ENCODE measurements around the gene PTPRR. TPM values are rescaled to one million over a fixed set of nuclear protein-coding genes. Genes with fewer than 3 reads are reported as not detected.

Gene PTPRR
- total RNA-seq, 1 donor from 2014 or later: 1.2 TPM

GRCh38 chr12:70641691-70642090 is 278.8 kb downstream of the PTPRR start:
- ATAC-seq: no peak
- intact Hi-C loops (cut with DNase I): no loop called here
- no peak for DNase-seq (ENCODE audit: missing footprints)

GRCh38 chr12:70640901-70641300 is 279.6 kb downstream of the PTPRR start:
- intact Hi-C loops (cut with DNase I): no loop called here
- ATAC-seq: no peak

GRCh38 chr12:70639535-70639934 is 281.0 kb downstream of the PTPRR start:
- intact Hi-C loops (cut with DNase I): no loop called here
- ATAC-seq: no peak
- no peak for DNase-seq (ENCODE audit: missing footprints)

More at GRCh38 chr12:70640901-70641300, 279.6 kb downstream of the PTPRR start:
- DNase-seq (ENCODE audit: missing footprints): no peak

- intact Hi-C loops (cut with DNase I): no loop called here
- DNase-seq (ENCODE audit: missing footprints): no peak
- no peak for ATAC-seq
Measured at GRCh38 chr12:70638639-70639360, 281.7 kb downstream of the PTPRR start.

- ATAC-seq (no peak), DNase-seq (ENCODE audit: missing footprints) (no peak)
- intact Hi-C loops (cut with DNase I): no loop called here
Measured at GRCh38 chr12:70637303-70638085, 283.0 kb downstream of the PTPRR start, which contains the start of gene PTPRB. Gene PTPRB, minus strand, starts transcription at chr12:70637429. Its CDS starts 34 bp downstream, at chr12:70637395.

GRCh38 chr12:70635755-70636154 is 284.8 kb downstream of the PTPRR start:
- DNase-seq (ENCODE audit: missing footprints) (no peak), ATAC-seq (no peak)
- intact Hi-C loops (cut with DNase I): no loop called here

GRCh38 chr12:70628701-70629480 is 291.6 kb downstream of the PTPRR start:
- intact Hi-C loops (cut with DNase I): no loop called here
- DNase-seq (ENCODE audit: missing footprints) (no peak), ATAC-seq (no peak)

GRCh38 chr12:70627677-70628076 is 292.9 kb downstream of the PTPRR start:
- DNase-seq (ENCODE audit: missing footprints) (no peak), ATAC-seq (no peak)
- intact Hi-C loops (cut with DNase I): no loop called here

- intact Hi-C loops (cut with DNase I): no loop called here
- no peak for DNase-seq (ENCODE audit: missing footprints)
- no peak for ATAC-seq
Measured at GRCh38 chr12:70626180-70626579, 294.4 kb downstream of the PTPRR start.

GRCh38 chr12:70619471-70620152 is 300.9 kb downstream of the PTPRR start:
- intact Hi-C loops (cut with DNase I): no loop called here
- ATAC-seq (no peak), DNase-seq (ENCODE audit: missing footprints) (no peak)

GRCh38 chr12:70618371-70618770 is 302.2 kb downstream of the PTPRR start:
- intact Hi-C loops (cut with DNase I): no loop called here
- DNase-seq (ENCODE audit: missing footprints) (no peak), ATAC-seq (no peak)

GRCh38 chr12:70617450-70617849 is 303.1 kb downstream of the PTPRR start:
- intact Hi-C loops (cut with DNase I): no loop called here
- ATAC-seq (no peak), DNase-seq (ENCODE audit: missing footprints) (no peak)

- ATAC-seq: no peak
- intact Hi-C loops (cut with DNase I): no loop called here
- no peak for DNase-seq (ENCODE audit: missing footprints)
Measured at GRCh38 chr12:70615174-70615866, 305.2 kb downstream of the PTPRR start.

GRCh38 chr12:70609739-70610491 is 310.6 kb downstream of the PTPRR start:
- peak; percentile 72 for ATAC-seq
- DNase-seq (ENCODE audit: missing footprints): peak; percentile 71
- intact Hi-C loops (cut with DNase I): loop anchor here (5.0 kb wide), 3 partner anchors 37 to 112 kb away; no protein-coding TSS in a partner anchor

- intact Hi-C loops (cut with DNase I): no loop called here
- ATAC-seq (peak; percentile 12), DNase-seq (ENCODE audit: missing footprints) (no peak)
Measured at GRCh38 chr12:70609203-70609602, 311.3 kb downstream of the PTPRR start.

- DNase-seq (ENCODE audit: missing footprints) (no peak), ATAC-seq (no peak)
- intact Hi-C loops (cut with DNase I): no loop called here
Measured at GRCh38 chr12:70608184-70608583, 312.4 kb downstream of the PTPRR start.

- DNase-seq (ENCODE audit: missing footprints) (no peak), ATAC-seq (no peak)
- intact Hi-C loops (cut with DNase I): no loop called here
Measured at GRCh38 chr12:70607107-70607506, 313.4 kb downstream of the PTPRR start.

- ATAC-seq (no peak), DNase-seq (ENCODE audit: missing footprints) (no peak)
- intact Hi-C loops (cut with DNase I): no loop called here
Measured at GRCh38 chr12:70605976-70606375, 314.6 kb downstream of the PTPRR start.

Data from Right ventricle myocardium inferior (tissue), 1 donor.